ENCODE data around the gene BORCS5. TPM values are rescaled to one million over a fixed set of nuclear protein-coding genes. Genes with fewer than 3 reads are reported as not detected.
"Not testable (repeated sequence)": the region's sequence is repeated elsewhere in the genome, so short reads cannot be mapped to it uniquely, and the experiment has no call there.

Gene BORCS5
- total RNA-seq (2022) (9.3 and 11.5 TPM in 2 replicates), Bru-seq, nascent RNA (percentile 64 among the genes with signal in this experiment), BruChase-seq, experiment 1, labeled RNA remaining after a 6-hour chase (percentile 57 among the genes with signal in this experiment), BruChase-seq, experiment 2, labeled RNA remaining after a 2-hour chase (percentile 52 among the genes with signal in this experiment)
- long read RNA-seq, full-length matches to known transcripts: 12 of 16 reads
- long read RNA-seq, partial matches to known transcripts: 1 of 16 reads
- long read RNA-seq, other reads (novel, unspliced or antisense): 3 of 16 reads

- CTCF ChIA-PET: interaction anchor here (0.6 to 2.0 kb wide), 8 partner anchors 18 to 724 kb away, joined by 3 to 5 read pairs (median 3); no protein-coding TSS in a partner anchor
- Mint-ChIP-seq H3K9me3 (ENCODE audit: low read depth, unreplicated experiment) (no peaks in the 10 kb centered on the region), H3K27ac (ENCODE audit: unreplicated experiment) (peak within 1 kb of the TSS; percentile 96), H3K27me3 (ENCODE audit: unreplicated experiment) (no peaks in the 10 kb centered on the region), H3K36me3 (ENCODE audit: insufficient read depth, unreplicated experiment) (peaks cover 20% of the 10 kb centered on the region), H3K4me1 (ENCODE audit: low read depth, unreplicated experiment) (peaks cover 19% of the 10 kb centered on the region), H3K4me3 (ENCODE audit: low read depth, unreplicated experiment) (peak within 1 kb of the TSS; percentile 82)
- no TSS peak for BruUV-seq (replicated peaks)
- TF ChIP-seq CTCF (IDR thresholded peaks at IDR 0.05; ENCODE audit: unreplicated experiment): no peak
- intact Hi-C loops (cut with micrococcal nuclease; ENCODE audit: unreplicated experiment): no loop called here
- DNase-seq: peak; percentile 98
Observed at GRCh38 chr12:12356896-12357718, at the start of gene BORCS5. TSS of gene BORCS5 (plus strand) at chr12:12357078. CDS start at chr12:12357452, 374 bp downstream.

- H3K27ac Mint-ChIP-seq (ENCODE audit: unreplicated experiment); intact Hi-C loops (cut with micrococcal nuclease; ENCODE audit: unreplicated experiment); DNase-seq; H3K4me3 Mint-ChIP-seq (ENCODE audit: low read depth, unreplicated experiment); BruUV-seq (replicated peaks); H3K36me3 Mint-ChIP-seq (ENCODE audit: insufficient read depth, unreplicated experiment); H3K9me3 Mint-ChIP-seq (ENCODE audit: low read depth, unreplicated experiment); H3K4me1 Mint-ChIP-seq (ENCODE audit: low read depth, unreplicated experiment); H3K27me3 Mint-ChIP-seq (ENCODE audit: unreplicated experiment): not testable (repeated sequence)
- CTCF ChIA-PET: interaction anchor here (0.7 kb wide), 1 partner anchor 258 kb away, joined by 3 read pairs; no protein-coding TSS in a partner anchor
Observed at GRCh38 chr12:12310695-12311094, 46.2 kb upstream of the BORCS5 start.

GRCh38 chr12:12315838-12316237 lies 41.0 kb upstream of the BORCS5 start:
- intact Hi-C loops (cut with micrococcal nuclease; ENCODE audit: unreplicated experiment): no loop called here
- Mint-ChIP-seq H3K36me3 (ENCODE audit: insufficient read depth, unreplicated experiment) (no peaks in the 10 kb centered on the region), H3K9me3 (ENCODE audit: low read depth, unreplicated experiment) (no peaks in the 10 kb centered on the region), H3K27ac (ENCODE audit: unreplicated experiment) (no peak overlapping the region), H3K4me3 (ENCODE audit: low read depth, unreplicated experiment) (no peak overlapping the region), H3K4me1 (ENCODE audit: low read depth, unreplicated experiment) (peaks cover 17% of the 10 kb centered on the region), H3K27me3 (ENCODE audit: unreplicated experiment) (no peaks in the 10 kb centered on the region)
- TF ChIP-seq CTCF (IDR thresholded peaks at IDR 0.05; ENCODE audit: unreplicated experiment): no peak
- no TSS peak for BruUV-seq (replicated peaks)
- no peak for DNase-seq
- CTCF ChIA-PET: no interaction called here

- H3K9me3 Mint-ChIP-seq (ENCODE audit: low read depth, unreplicated experiment): no peaks in the 10 kb centered on the region
Observed at GRCh38 chr12:12319451-12320183, 37.3 kb upstream of the BORCS5 start.

More at GRCh38 chr12:12319451-12320183, 37.3 kb upstream of the BORCS5 start:
- DNase-seq: no peak
- Mint-ChIP-seq H3K4me1 (ENCODE audit: low read depth, unreplicated experiment) (peaks cover 36% of the 10 kb centered on the region), H3K4me3 (ENCODE audit: low read depth, unreplicated experiment) (no peak overlapping the region), H3K27ac (ENCODE audit: unreplicated experiment) (no peak overlapping the region), H3K36me3 (ENCODE audit: insufficient read depth, unreplicated experiment) (peaks cover 9% of the 10 kb centered on the region), H3K27me3 (ENCODE audit: unreplicated experiment) (no peaks in the 10 kb centered on the region)
- no TSS peak for BruUV-seq (replicated peaks)
- intact Hi-C loops (cut with micrococcal nuclease; ENCODE audit: unreplicated experiment): loop anchor here (10.0 kb wide), 1 partner anchor 55 kb away; the partner anchor contains the start of gene LRP6
- TF ChIP-seq CTCF (IDR thresholded peaks at IDR 0.05; ENCODE audit: unreplicated experiment): no peak
- CTCF ChIA-PET: interaction anchor here (0.6 to 1.3 kb wide), 3 partner anchors 74 to 138 kb away, joined by 3 to 8 read pairs (median 3); no protein-coding TSS in a partner anchor
